Thyroid gland (tissue), 4 donors: ENCODE measurements around the gene PPP1R15A.
"Not testable (repeated sequence)": the region's sequence is repeated elsewhere in the genome, so short reads cannot be mapped to it uniquely, and the experiment has no call there.

Experiments used
- POLR2A ChIP-seq, 2 donors: fragments of 450-650 bp; IDR thresholded peaks; one replicate each; pipeline ENCODE4 v1.6.1; 2017; ENCODE audit warnings: antibody characterized with exemption in 2 of 2, mild to moderate bottlenecking in 2 of 2, moderate library complexity in 1 of 2
- TF ChIP-seq, protein P1 (sequence below), 6 experiments: fragments of 200-600 bp in 3 of 6; fragments of 450-650 bp in 3 of 6; sonication (generic) in 3 of 6; IDR thresholded peaks; one replicate each; pipeline ENCODE4 v1.5.1; 2016 to 2019; ENCODE audit warnings: antibody characterized with exemption in 6 of 6, mild to moderate bottlenecking in 2 of 6, inconsistent platforms in 1 of 6, moderate library complexity in 1 of 6

DNA sequence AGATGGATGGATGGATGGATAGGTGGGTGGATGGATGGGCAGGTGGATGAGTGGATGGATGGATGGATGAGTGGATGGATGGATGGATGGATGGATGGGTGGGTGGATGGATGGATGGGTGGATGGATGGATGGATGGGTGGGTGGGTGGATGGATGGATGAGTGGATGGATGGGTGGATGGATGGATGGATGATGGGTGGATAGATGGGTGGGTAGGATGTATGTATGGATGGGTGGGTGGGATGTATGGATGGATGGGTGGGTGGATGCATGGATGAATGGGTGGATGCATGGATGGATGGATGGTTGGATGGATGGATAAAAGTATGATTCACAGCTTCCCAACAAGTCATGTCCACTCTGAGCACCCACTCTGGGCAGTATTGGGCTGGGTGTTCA is 31.6 kb downstream of the PPP1R15A start:
- TF ChIP-seq, protein P1, sequence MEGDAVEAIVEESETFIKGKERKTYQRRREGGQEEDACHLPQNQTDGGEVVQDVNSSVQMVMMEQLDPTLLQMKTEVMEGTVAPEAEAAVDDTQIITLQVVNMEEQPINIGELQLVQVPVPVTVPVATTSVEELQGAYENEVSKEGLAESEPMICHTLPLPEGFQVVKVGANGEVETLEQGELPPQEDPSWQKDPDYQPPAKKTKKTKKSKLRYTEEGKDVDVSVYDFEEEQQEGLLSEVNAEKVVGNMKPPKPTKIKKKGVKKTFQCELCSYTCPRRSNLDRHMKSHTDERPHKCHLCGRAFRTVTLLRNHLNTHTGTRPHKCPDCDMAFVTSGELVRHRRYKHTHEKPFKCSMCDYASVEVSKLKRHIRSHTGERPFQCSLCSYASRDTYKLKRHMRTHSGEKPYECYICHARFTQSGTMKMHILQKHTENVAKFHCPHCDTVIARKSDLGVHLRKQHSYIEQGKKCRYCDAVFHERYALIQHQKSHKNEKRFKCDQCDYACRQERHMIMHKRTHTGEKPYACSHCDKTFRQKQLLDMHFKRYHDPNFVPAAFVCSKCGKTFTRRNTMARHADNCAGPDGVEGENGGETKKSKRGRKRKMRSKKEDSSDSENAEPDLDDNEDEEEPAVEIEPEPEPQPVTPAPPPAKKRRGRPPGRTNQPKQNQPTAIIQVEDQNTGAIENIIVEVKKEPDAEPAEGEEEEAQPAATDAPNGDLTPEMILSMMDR (IDR thresholded peaks at IDR 0.05) = not testable (repeated sequence)
- not testable (repeated sequence) for TF ChIP-seq POLR2A (IDR thresholded peaks at IDR 0.05)
